Right hindlimb (tissue), 1 donor: Measurements from ENCODE around the gene HOXB2.
"Not testable (repeated sequence)": the region's sequence is repeated elsewhere in the genome, so short reads cannot be mapped to it uniquely, and the experiment has no call there.

ENCODE experiments used
- DNase-seq: peaks from one replicate; pipeline ENCODE4 v3.0.0-alpha.2; 2018

Gene HOXB2

GRCh38 chr17:48539177-48539576, 5.7 kb downstream of the HOXB2 start:
- no peak for DNase-seq

- DNase-seq: no peak
These were observed 7.6 kb downstream of the HOXB2 start for GRCh38 chr17:48537316-48537715.

- not testable (repeated sequence) for DNase-seq
These were observed 8.9 kb downstream of the HOXB2 start for GRCh38 chr17:48535793-48536559.

GRCh38 chr17:48532261-48532660, 12.6 kb downstream of the HOXB2 start:
- no peak for DNase-seq

GRCh38 chr17:48530887-48531272, 14.0 kb downstream of the HOXB2 start, which contains the start of gene HOXB1:
Gene HOXB1 (minus strand): TSS chr17:48531011. CDS start chr17:48530904, 107 bp downstream.
- DNase-seq: no peak

GRCh38 chr17:48530208-48530886, 14.6 kb downstream of the HOXB2 start:
- no peak for DNase-seq

- DNase-seq: no peak
These were observed 15.3 kb downstream of the HOXB2 start for GRCh38 chr17:48529683-48530009.

- no peak for DNase-seq
These were observed 15.8 kb downstream of the HOXB2 start for GRCh38 chr17:48528936-48529682.

- DNase-seq: no peak
These were observed 16.6 kb downstream of the HOXB2 start for GRCh38 chr17:48528153-48528935.

GRCh38 chr17:48527547-48527932, 17.4 kb downstream of the HOXB2 start:
- no peak for DNase-seq

- DNase-seq: no peak
These were observed 18.0 kb downstream of the HOXB2 start for GRCh38 chr17:48526608-48527546.

- DNase-seq: peak; percentile 34
These were observed 21.9 kb downstream of the HOXB2 start for GRCh38 chr17:48523010-48523409.

- DNase-seq: peak; percentile 77
These were observed 22.8 kb downstream of the HOXB2 start for GRCh38 chr17:48522031-48522653.

- DNase-seq: no peak
These were observed 24.3 kb downstream of the HOXB2 start for GRCh38 chr17:48520631-48521079.

GRCh38 chr17:48519427-48519826, 25.5 kb downstream of the HOXB2 start:
- no peak for DNase-seq

- DNase-seq: no peak
These were observed 27.4 kb downstream of the HOXB2 start for GRCh38 chr17:48517478-48517877.

GRCh38 chr17:48515925-48516900, 28.7 kb downstream of the HOXB2 start:
- no peak for DNase-seq

- DNase-seq: no peak
These were observed 30.4 kb downstream of the HOXB2 start for GRCh38 chr17:48514477-48514876.

- no peak for DNase-seq
These were observed 31.0 kb downstream of the HOXB2 start for GRCh38 chr17:48513666-48514455.
